Bladder microvascular endothelial cell (primary cell): ENCODE results near the gene WDR38. TPM values are rescaled to one million over a fixed set of nuclear protein-coding genes. Genes with fewer than 3 reads are reported as not detected.

Experiments used
- total RNA-seq: library from RNA; depleted of rRNA; stranded (reverse); fragments of >200 nt; gene quantifications from 2 replicates; pipeline ENCODE4 v1.2.3, GENCODE V29; 2014

Gene WDR38, protein sequence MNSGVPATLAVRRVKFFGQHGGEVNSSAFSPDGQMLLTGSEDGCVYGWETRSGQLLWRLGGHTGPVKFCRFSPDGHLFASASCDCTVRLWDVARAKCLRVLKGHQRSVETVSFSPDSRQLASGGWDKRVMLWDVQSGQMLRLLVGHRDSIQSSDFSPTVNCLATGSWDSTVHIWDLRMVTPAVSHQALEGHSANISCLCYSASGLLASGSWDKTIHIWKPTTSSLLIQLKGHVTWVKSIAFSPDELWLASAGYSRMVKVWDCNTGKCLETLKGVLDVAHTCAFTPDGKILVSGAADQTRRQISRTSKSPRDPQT
- total RNA-seq: not detected in 2 replicates

DNA sequence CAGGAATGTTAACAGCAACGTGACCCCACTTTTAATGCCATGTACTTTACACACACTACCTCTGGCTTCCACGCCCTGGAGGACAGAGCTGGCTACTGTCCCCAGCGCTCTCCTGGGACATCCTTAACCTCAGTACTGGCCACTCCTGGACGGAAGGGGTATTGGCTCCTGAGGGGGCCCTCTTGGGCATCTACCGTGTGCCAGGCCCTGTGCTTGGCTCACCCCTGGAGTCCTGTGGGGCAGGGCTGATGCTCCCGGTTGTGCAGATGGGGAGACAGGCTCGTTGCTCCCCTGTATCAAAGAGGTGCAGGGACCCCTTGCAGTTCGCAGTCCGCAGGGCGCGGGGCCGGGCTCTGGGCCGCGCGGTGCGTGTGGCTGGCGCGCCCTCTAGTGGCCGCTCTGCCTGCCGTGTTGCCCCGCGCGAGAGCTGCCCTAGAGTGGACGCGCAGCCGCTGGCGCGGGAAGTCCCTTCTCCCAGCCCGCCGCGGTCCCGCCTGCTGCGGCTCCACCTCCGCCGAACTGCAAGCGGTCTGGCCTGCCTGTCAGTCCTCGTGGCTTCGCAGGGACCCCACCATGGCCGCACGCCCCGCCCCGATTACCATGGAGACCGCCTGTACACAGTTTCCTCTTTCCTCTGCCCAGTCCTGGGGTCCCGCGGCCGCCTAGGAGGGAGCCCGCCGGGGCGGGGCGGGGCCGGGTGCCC is at the start of gene WDR38:
Gene WDR38, plus strand, starts transcription at position 632 of the 703 bp plus-strand sequence. CDS start 72 bp downstream, outside the sequence.

DNA sequence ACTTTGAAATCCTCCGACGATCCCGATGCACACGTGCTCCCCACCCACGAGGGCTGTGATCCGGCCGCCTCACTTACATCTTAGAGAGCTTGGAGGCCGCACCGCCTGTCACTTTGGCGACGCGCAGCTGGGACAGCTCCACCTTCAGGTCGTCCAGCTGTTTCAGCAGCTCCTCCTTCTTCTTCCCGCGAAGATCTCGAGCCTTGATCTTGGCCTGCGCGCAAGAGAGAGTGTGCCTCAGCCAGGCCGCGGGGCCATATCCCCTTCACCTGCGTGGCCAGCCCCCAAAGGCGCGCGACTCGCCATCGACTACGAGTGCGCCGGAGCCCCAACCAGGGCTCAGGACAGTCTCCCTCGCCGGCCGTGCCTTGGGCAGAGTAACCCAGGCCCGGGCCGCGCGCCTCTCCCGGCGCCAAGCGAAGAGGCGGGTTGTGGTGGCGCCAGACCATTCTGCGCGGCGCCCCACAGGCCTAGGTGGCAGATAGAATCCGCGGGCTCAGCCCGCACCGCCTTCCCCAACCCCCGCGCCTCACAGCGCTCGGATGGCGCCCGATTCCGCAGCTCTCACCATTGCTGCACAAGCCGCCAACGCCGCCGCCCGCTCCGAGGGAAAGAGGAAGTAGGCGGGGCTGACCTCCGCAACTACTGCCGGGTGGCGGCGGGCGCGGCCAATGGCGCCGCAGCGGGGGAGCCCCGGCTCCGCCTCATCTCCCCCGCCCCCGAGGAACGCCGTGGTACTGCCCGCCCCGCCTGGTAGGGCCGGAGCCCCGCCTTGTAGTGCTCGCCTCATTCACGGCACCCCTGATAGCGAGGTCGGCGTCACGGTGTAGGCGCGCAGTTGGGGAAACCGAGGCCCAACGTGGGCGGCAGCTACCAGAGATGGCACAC is 8.3 kb downstream of the WDR38 start, which contains the start of the genes ARPC5L and RPL35:
Gene ARPC5L, plus strand, starts transcription at position 789 of the 888 bp plus-strand sequence. CDS start 7,161 bp downstream, outside the sequence.
Gene RPL35, minus strand, starts transcription at position 616 of the 888 bp plus-strand sequence. Its CDS starts 45 bp downstream, at position 571.

Other genes with a start within 250 kb of the WDR38 start
- 0.32 and 1.5 TPM in 2 replicates for gene NR6A1, start 82.1 kb upstream of the WDR38 start, total RNA-seq
- 0.32 and 2.0 TPM in 2 replicates for gene OLFML2A, start 76.3 kb upstream of the WDR38 start, total RNA-seq
- 1,846 and 2,370 TPM in 2 replicates for gene RPL35, start 8.5 kb downstream of the WDR38 start, total RNA-seq
- 21.0 and 29.8 TPM in 2 replicates for gene ARPC5L, start 8.7 kb downstream of the WDR38 start, total RNA-seq
- gene GOLGA1, start 87.6 kb downstream of the WDR38 start, total RNA-seq: 7.4 and 11.6 TPM in 2 replicates